ENCODE measurements around the gene HEPHL1.
"Not testable (repeated sequence)": the region's sequence is repeated elsewhere in the genome, so short reads cannot be mapped to it uniquely, and the experiment has no call there.

The HEPHL1 gene

DNA sequence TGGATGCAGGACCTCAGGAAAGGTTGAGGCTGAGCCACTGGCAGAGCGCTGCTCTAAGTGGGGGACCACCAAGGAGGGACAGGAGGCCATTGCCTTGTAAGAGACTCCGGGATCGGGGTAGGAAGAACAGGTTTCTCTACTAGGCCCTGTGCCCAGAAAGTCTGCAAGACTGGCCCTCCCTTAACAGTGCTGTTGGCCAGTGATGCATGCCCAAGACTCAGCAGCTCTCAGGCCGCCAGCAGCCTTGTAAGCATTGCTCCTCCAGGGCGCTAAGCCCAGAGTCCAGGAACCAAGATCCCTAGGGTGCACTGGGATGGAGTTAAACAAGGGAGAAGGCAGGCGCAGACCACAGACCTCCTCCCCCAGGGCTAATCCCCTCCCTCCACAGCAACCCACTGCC, 68.2 kb downstream of the HEPHL1 start:
- DNase-seq, result no peak

DNA sequence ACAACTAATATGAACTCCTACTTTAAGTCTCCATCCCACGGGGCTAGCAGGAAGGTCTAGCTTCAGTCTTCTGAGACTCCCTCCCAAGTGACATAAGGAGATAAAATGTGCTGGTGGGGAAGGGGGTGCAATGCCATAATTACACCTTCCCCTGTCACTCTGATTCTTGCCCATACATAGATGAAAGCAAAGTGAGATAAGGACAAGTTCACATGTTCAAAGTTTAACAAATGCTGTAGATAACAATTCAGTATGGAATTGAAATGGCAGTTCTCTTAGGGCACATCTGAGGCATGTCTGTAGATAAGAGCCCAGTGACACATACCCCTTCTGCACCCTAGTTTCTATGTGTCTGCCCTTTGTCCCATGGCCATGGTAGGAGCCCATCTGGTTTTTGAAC, 69.2 kb downstream of the HEPHL1 start:
- DNase-seq, result no peak

DNA sequence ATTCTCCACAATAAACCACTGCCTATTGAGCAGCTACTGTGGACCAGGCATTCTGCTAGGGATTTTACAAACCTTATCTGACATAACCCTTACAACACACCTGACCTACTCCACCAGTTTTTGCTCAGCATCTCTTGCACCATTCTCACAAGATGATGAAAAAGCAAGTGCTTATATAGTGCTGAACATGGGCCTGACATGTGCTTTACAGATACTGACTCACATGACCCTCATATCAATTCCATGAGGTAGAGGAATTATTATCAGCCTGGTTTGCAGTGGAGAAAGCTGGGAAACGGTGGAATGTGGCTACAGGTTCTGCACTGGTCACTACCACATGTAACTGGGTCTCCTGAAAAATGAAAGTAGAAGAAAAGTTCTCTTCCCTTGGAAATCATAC, 69.9 kb downstream of the HEPHL1 start:
- no peak for DNase-seq

DNA sequence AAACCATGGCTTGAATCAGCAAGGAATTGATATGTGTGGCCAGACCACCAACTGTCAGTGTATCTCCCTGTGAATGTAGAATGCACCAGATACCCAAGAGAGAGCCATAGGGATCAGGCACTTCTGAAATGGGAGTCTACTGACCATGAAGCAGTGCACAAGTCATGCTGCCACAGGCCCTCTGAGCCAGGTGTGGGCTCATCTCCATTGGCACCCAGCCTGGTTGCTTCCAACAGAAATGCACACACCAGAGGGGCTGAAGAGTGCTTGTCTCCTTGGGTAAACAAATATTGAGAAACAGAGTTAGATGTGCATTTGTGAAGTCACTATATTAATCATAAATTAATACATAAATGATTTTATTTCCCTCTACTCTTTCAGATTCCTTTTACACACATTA, 79.1 kb downstream of the HEPHL1 start:
- DNase-seq, result no peak

DNA sequence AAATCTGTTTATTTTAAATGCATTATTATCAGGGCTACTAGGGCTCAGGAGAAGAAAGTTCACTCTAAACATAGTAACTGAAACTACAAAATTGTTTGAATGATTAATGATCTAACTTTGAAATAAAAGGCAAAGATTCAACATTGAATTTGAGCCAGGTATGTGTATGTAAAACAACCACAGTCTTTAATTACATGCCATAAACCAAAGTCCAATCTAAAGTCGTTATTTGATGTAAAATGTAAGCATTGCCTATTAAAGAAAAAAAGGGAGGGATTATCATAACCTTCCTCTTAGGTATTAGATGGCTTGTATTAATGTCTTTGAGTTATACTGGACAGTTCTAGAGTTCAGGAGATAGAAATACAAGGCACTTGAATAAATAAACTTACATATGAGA, 82.3 kb downstream of the HEPHL1 start:
- DNase-seq, result no peak

DNA sequence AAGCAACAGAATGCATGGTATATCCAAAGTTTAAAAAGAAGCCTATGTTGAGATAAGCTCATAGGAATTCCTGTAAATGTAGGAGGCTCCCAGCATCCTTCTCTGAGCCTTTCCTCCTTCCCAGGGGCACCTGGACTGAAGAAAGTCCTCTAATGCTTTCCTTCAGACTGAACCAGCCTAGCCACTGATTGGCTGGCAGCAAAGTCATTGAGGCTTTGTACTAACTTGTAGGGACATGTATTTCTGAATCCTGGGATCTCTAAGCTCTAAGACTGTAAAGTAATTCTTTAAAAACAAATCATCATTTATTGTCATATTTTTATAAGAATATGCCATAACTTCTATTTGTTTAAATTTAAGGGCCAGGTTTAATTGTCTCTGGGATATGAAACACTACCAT, 83.6 kb downstream of the HEPHL1 start:
- DNase-seq, result no peak

DNA sequence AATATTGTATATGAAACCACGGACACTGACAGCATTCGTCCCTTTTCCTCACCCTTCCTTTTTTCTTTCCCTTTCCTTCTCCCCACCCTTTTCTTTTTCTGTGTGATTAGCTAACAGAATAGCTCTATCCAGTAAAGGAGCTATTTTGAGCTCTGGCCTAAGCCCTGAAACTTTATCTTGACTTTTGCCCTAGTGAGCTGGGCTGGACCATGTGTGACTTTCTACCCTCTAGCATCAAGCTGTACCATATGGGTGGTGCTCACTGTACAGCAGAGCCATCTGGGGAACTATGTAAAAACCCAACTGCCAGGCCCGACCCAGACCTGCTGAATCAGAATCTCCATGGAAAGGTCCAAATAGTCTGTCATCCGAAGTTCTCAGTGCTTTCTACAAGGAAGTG, 85.6 kb downstream of the HEPHL1 start:
- DNase-seq, result no peak

DNA sequence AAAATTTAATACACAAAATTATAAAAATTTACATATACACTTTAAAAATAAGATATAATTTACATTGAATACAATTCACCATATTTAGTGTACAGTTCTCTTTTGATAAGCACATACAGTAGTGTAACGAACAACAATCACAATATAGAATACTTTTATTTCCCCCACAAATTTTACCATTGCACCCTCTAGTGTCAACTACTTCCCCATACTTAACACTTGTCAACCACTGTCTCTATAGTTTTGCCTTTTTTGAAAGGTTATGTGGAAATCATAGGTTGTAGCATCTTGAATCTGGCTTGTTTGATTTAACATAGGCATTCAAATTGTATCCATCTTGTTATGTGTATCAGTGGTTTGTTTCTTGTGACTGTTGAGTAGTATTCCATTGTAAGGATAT, 86.2 kb downstream of the HEPHL1 start:
- DNase-seq, result no peak

DNA sequence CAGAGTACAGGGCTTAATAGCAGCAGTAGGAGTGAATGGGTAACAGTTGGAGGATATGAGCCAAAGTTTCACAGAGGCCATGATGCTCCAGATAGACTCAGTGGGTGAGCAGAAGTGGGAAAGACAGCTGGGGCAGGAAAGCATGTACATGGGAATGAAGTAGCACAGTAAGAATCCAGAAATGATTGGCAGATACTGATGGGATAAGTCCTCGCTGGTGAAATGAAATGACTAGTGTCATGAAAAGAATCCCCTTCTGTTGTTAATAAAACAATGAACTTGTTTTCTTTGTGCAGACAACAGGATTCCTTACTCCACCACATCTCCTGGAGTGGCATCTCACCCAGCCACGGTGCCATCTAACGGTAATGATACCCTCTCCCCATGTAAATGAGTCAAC, 90.1 kb downstream of the HEPHL1 start:
- no peak for DNase-seq

DNA sequence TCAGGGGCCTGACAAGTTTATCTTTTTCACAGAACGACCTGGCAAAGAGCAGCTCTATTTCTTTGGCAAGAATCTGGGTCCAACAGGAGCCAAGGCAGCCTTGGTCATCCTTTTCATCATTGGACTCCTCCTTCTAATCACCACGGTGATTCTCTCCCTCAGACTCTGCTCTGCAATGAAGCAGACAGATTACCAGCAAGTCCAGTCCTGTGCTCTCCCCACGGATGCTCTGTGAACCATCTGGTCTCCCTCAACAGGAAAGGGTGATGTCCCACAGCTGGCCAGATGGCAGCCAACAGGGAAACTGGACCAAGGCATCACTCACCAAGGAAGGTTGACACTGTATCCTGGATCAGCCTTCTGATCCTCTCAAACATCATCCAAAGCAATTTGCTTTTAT, 90.5 kb downstream of the HEPHL1 start:
- no peak for DNase-seq

DNA sequence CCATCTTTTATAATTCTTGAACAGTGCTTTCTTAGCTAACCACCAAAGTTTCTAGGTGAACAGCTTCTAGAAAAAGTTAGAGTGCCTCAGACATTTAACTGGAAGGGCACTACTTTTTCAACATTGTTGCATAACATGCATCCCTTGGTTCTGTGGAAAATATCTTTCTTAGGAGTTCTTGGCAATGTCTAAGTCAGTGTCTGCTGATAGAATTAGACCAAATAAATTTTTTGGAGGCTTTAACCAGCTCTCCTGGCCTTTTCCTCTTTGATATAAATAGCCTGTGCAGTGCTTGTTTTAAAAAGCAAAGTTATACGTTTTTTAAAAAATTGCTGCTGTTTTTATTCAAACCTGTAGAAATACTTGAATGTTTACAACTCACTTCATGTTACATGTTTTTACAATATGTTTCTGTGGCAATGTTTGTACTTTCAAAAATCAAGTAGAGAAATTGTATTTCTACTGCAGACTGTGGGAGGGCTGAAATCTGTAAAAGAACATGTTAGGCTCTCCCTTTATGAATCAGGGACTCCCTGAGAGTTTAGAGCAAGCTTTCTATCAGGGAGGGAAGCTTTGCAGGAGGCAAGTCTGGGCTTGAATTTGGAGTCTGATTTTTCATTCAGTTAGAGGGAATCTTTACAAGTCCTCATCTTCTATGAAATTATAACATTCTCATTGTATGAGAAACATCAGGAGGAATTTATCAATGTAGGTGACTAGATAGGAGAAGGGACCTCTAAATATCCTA, 91.2 kb downstream of the HEPHL1 start:
- DNase-seq, result no peak

DNA sequence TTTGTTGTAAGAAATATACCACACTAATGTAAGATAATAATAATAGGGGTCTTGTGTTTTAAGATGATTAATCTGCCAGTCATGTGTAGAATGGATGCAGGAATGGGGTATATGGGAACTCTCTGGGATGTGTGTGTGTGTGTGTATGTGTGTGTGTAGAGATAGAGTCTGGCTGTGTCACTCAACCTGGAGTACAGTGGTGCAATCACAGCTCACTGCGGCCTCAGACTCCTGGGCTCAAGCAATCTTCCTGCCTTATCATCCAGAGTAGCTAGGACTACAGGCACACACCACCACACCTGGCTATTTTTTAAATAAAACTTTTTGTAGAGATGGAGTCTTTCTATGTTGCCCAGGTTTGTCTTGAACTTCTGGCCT, 96.0 kb downstream of the HEPHL1 start:
- no peak for DNase-seq

DNA sequence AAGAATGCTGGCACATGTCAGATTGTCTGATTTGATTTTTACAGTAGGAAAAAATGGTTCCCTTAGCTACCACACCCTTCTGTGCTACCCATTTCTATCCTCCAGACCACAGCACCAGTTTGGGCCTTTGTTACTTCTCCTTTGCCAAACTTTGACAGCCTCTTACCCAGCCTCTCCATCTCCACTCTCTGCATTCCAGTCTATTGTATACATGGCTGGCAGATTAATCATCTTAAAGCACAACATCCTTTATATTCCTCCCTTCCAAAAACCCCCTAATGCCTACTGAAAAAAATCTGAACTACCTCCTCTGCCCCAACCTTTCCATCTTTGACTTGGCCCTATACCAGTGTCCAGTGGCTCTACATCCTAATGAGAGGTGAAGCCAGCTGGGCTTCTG, 96.7 kb downstream of the HEPHL1 start:
- DNase-seq, result no peak

DNA sequence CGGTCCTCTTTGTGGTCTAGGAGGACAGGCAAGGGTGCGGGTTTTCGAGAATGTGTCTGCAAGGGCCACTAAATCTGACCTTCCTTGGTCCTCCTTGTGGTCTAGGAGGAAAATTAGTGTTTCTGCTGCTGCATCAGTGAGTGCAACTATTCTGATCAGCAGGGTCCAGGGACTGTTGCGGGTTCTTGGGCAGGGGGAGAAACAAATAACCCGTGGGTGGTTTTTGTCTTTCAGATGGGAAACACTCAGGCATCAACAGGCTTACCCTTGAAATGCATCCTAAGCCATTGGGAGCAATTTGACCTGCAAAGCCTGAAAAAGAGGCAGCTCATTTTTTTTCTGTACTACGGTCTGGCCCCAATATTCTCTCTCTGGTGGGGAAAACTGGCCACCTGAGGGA, 98.5 kb downstream of the HEPHL1 start:
- not testable (repeated sequence) for DNase-seq

DNA sequence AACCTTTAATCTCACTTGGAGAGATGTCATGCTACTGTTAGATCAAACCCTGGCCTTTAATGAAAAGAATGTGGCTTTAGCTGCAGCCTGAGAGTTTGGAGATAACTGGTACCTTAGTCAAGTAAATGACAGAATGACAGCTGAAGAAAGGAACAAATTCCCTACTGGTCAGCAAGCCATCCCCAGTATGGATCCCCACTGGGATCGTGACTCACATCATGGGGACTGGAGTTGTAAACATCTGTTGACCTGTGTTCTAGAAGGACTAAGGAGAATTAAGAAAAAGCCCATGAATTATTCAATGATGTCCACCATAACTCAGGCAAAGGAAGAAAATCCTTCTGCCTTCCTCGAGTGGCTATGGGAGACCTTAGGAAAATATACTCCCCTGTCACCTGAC, 99.4 kb downstream of the HEPHL1 start:
- not testable (repeated sequence) for DNase-seq

DNA sequence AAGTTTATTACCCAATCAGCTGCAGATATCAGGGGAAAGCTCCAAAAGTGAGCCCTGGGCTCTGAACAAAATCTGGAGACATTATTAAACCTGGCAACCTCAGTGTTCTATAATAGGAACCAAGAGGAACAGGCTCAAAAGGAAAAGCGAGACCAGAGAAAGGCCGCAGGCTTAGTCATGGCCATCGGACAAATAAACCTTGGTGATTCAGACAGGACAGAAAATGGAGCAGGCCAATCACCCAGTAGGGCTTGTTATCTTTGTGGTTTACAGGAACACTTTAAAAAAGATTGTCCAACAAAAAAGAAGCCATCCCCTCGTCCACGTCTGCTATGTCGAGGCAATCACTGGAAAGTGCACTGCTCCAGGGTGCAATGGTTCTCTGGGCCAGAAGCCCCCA, 99.8 kb downstream of the HEPHL1 start:
- no peak for DNase-seq

DNA sequence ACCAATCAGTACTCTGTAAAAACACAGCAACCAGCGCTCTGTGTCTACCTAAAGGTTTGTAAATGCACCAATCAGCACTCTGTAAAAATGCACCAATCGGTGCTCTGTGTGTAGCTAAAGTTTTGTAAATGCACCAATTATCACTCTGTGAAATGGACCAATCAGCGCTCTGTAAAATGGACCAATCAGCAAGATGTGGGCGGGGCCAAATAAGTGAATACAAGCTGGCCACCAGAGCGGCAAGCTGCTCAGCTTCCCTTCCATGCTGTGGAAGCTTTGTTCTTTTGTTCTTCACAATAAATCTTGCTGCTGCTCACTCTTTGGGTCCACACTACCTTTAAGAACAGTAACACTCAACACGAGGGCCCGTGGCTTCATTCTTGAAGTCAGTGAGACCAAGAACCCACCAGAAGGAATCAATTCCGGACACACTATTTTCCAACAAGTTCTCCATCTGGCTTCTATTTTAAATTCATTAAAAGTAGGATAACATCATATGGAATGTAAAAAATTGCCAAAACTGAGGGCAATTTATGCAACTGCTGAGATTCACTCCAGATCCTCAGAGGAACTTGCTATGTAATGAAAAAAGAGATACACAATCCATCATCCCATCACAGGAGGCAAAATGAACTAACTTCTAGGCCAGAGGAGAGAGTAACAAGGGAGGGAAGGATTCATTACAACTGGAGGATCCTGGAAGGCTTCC, 104.4 kb downstream of the HEPHL1 start:
- no peak for DNase-seq

DNA sequence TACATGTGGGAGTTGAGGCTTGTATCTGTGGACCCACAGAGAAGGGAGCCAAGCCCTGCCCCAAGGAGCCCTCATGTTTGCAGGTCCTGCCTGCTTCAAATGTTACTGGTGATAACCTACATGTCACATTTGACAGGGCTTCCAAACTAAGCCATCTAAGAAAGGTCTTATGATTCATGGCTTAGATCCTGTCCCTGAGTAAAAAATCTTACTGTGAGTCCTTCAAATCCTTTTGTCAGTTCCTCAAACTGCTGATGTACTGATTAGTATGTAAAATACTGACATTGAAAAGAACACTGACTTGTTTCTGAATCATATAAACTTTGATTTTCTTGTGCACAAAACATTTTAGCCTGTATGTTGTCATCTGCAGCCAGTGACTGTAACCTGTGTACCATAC, 106.5 kb downstream of the HEPHL1 start:
- peak in 2 of 3 donors; percentile 46 to 74 for DNase-seq

DNA sequence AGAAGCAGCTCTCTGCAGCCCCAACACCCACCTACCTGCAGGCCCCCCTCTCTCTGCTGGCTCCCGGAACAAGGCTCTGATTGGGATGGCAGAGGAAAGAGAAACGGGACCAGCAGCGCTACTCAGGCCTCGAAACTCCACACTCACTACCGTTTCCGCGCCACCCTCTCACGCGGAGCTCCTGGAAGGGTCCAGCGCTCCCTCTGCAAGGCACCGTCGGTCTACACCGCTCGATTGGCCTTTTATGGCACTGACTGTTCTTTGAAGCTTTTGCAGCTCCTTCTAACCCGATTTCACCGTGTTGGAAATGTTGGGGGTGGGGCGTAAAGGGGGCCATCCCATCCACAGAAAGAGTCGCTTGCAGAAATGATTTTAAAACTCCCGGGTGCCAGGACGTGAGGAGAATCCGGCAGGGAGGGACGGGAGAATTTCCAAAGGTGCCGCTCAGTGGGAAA, 107.2 kb downstream of the HEPHL1 start:
- no peak for DNase-seq

DNA sequence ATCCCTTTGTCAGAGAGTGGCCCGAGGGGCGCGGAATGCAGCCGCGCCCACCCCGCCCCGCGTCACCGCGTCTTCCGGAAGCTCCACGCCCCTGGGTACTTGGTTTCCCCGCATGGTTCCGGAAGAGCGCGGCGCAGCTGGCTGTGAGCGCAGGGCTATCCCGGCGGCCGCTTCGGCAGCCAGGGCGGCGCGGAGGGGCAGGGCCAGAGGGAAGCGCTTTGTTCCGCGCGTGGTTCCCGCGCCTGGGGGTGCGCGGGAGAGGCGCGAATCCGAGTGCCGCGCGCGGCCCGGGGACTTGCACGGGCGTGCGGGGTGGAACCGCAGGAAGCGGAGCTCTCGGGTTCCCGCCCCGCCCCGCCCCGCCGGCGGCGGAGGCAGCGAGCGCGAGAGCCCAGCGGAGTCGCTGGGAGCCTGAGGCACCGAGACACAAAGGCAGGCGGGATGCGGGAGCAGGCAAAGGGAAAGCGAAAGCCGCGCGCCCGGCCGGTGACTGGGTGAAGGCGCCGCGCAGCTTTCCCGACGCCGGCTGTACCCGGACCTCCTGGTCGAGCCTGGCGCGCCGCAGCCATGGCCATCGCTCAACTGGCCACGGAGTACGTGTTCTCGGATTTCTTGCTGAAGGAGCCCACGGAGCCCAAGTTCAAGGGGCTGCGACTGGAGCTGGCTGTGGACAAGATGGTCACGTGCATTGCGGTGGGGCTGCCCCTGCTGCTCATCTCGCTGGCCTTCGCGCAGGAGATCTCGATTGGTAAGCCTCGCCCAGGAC, 107.8 kb downstream of the HEPHL1 start, which contains the start of gene PANX1:
Gene PANX1 (plus strand): TSS at position 96 of the 766 bp plus-strand sequence. CDS start 472 bp downstream, at position 568.
- peak; percentile 95 to 96 (median 96) for DNase-seq

DNA sequence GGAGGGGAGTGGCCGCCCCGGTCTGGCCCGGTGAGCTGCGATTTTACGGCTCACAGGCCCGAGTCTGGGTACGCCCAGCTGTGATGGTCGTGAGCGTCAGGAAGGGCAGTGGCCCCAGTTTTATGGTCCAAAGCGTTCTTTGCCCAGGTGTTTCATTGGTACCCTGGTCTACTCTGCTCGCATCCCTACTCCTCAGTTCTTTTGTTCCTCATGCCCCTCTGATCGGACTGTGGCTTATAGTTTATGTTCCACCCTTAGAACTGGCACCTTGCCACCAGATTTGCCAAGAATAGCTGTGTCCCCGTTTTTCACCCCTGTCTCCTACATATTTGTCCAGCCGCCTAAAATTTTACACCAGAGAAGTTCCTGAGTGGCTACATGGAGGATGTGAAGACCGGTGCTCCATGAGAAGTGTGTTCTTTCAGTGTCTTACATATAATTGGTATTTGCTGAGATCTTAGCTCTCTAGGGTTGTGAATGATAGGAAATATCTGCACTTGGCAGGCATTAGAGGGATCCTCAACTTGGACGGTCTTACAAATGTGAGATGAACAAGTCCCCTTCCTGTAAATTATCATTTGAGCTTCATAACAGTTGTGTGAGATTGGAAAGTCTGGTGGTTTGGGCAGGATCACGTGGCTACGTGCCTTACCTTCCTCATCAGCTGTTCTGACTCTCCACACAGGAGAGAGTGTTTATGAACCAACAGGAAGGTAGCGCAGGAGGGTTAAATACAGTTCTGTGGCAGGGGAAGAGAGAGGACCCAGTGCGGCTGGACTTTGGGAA, 108.6 kb downstream of the HEPHL1 start:
- DNase-seq, result peak in 2 of 3 donors; percentile 22 to 25

DNA sequence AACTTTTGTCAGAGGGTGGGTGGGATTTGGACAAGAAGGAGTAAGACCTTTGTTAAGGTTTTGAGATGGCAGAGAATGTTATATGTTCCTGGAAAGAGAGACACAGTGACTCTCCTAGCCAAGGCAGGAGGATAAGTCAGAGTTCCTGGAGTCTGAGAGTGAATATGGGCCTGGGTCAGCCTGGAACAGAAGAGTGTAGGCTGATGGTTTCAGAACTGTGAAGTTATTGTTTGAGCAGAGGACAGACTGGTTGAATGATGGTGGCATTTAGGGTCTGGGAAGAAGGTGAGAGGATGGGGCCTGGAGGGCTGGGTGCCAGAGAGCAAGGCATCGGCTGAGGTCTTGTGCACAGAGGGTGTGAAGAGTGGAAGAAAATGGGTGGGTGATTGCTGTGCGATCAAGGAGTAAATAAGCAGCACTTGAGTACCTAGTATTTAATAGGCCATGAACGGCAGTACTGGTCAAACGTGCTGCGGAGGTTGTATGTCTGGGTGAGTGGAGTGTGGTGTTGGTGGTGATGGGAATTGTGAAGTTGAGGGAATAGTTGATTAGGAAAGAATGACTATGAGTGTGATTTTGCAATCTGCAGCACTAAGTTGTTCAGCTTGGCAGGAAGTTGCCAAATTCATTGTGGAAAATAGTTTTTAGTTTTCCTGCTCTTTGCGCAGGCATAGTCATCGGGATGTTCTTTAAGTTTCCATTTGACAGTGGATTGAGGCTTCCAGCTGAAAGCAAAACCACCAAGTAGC, 109.3 kb downstream of the HEPHL1 start:
- peak; percentile 81 to 97 (median 92) for DNase-seq
